Stimulated activated CD8-positive, alpha-beta memory T cell treated with anti-CD3 and anti-CD28 coated beads, Interleukin-2, amount 100 ng/mL, for 48 hours (primary cell): ENCODE results near the gene STAB1.

Experiments
- DNase-seq, 2 donors: peaks; one replicate each; pipeline ENCODE4 v3.0.0-alpha.2; 2020; ENCODE audit warnings: low read depth in 2 of 2

STAB1 gene

GRCh38 chr3:52563984-52564383 is 68.8 kb downstream of the STAB1 start:
- DNase-seq, result no peak

- DNase-seq, result no peak
Observed at GRCh38 chr3:52568069-52568468, 72.9 kb downstream of the STAB1 start.

- no peak for DNase-seq
Observed at GRCh38 chr3:52570076-52570475, 74.9 kb downstream of the STAB1 start.

GRCh38 chr3:52572221-52572620 is 77.1 kb downstream of the STAB1 start:
- DNase-seq, result no peak
